Breast epithelium (tissue), 3 donors: ENCODE data around the gene VSX1.

Source experiments
- CTCF ChIP-seq, 3 donors: fragments of 450-650 bp; IDR thresholded peaks; one replicate each; pipeline ENCODE4 v1.5.1; 2016 to 2017; ENCODE audit warnings: antibody characterized with exemption in 3 of 3, mild to moderate bottlenecking in 3 of 3, moderate library complexity in 3 of 3
- POLR2A ChIP-seq: fragments of 450-650 bp; IDR thresholded peaks from one replicate; pipeline ENCODE4 v1.6.1; 2016; ENCODE audit warnings: antibody characterized with exemption, mild to moderate bottlenecking, moderate library complexity

DNA sequence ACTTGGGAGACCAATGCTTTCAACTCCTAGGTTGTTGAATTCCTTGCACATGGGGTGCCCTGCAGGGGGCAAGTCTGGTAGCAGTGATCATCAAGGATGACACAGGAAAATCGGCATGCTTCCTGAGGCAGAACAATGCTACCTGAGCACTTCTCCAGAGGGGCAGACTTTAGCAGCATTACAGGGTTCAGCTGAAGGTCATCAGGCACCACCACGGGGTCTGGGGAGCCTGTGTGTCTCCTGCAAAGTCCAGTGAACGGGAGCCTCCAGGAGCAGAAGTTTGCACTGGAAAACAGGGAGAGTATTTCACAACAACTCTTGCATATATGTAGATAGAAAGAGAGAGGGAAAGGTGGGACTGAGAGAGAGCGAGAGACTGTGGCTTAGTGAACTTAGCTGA, 10.2 kb downstream of the VSX1 start:
- no peak for TF ChIP-seq CTCF (IDR thresholded peaks at IDR 0.05)
- TF ChIP-seq POLR2A: no peak
